Measurements from ENCODE around the gene CFAP20DC.

- TF ChIP-seq CTCF (IDR thresholded peaks at IDR 0.05; ENCODE audit: low read depth, low read length) (no peak), POLR2A (IDR thresholded peaks at IDR 0.05; ENCODE audit: extremely low read depth, insufficient read length) (no peak)
Measured at GRCh38 chr3:58837856-58838255, 212.0 kb downstream of the CFAP20DC start.
